GM12892 (cell line): ENCODE data around the gene OPHN1.
A peak's percentile ranks its signal among the peaks of the same experiment; 100 is the strongest.

Experiments
- DNase-seq: peaks from one replicate; pipeline ENCODE4 v3.0.0; 2011; ENCODE audit not compliant: insufficient read length
- FAIRE-seq: peaks from 2 replicates; lab custom pipeline; 2011; peaks lifted over from hg19 to GRCh38; lab: Jason Lieb, UNC
- POLR2A ChIP-seq: IDR thresholded peaks from 2 replicates; pipeline ENCODE4 v1.6.1; 2011; ENCODE audit warnings: low read depth, low read length, control low read depth
- POLR2AphosphoS5 ChIP-seq: IDR thresholded peaks from 2 replicates; pipeline ENCODE4 v1.6.1; 2011; ENCODE audit warnings: low read depth, low read length, control low read depth
- TAF1 ChIP-seq: IDR thresholded peaks from 2 replicates; pipeline ENCODE4 v1.6.1; 2011; ENCODE audit warnings: low read depth, mild to moderate bottlenecking, control low read depth, low read length, borderline replicate concordance

The OPHN1 gene

DNA sequence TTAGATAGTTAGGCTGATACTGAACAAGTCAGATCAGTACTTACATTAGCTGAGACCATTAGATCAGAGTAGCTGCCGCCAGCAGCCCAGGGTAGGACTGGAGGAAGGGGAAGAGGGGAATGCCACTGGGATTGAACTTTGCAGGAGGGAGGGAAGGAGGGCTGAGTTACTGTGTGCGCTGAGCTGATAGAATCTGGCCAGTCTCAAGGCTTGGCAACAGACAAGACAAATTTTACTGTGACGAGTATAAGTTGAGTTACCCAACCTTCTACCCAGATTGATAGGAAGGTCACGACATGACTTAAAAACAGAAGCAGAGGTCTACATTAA, 372.1 kb downstream of the OPHN1 start:
- DNase-seq, result no peak
- no peak for TF ChIP-seq TAF1
- no peak for TF ChIP-seq POLR2A
- no peak for TF ChIP-seq POLR2AphosphoS5
- no peak for FAIRE-seq

GRCh38 chrX:68060506-68061205, 372.6 kb downstream of the OPHN1 start:
- DNase-seq (no peak), FAIRE-seq (no peak)
- TF ChIP-seq TAF1 (no peak), POLR2AphosphoS5 (no peak), POLR2A (no peak)

- TF ChIP-seq TAF1, result no peak
- TF ChIP-seq POLR2A, result no peak
- TF ChIP-seq POLR2AphosphoS5, result no peak
- no peak for FAIRE-seq
- no peak for DNase-seq
These were observed 373.8 kb downstream of the OPHN1 start for GRCh38 chrX:68059469-68059868.

- no peak for FAIRE-seq
These were observed 383.8 kb downstream of the OPHN1 start for GRCh38 chrX:68049466-68049865.

GRCh38 chrX:68048774-68049173, 384.5 kb downstream of the OPHN1 start:
- FAIRE-seq (no peak), DNase-seq (no peak)
- TF ChIP-seq POLR2AphosphoS5 (no peak), TAF1 (no peak), POLR2A (no peak)

More at GRCh38 chrX:68049466-68049865, 383.8 kb downstream of the OPHN1 start:
- TF ChIP-seq TAF1 (no peak), POLR2AphosphoS5 (no peak), POLR2A (no peak)
- DNase-seq, result no peak

DNA sequence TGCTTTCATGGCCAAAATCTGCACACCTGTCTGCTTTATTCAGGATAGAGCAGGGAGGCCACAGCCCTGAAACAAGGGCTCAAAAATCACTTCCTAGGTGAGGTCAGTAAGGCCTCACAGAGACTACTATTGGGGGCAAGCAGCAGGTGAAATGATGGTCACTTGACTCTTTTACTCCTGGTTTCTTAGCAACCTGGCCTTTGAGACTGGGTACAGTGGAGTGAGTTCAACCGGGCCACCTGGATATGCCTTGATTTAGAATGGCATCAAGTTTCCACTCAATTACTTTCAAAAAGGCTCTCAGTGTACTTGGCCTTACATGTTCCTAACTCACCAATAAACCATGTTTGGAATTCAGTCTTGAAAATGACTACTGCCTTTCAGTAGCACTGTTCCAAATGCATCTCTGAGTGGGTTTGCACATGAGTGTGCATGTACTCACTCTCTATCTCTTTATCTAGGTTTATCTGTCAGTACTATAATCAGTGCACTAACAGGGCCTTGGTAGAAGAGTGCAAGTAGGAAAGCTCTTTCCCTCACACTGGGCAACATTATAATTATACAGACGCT, 388.2 kb downstream of the OPHN1 start:
- FAIRE-seq (no peak), DNase-seq (no peak)
- TF ChIP-seq TAF1 (no peak), POLR2AphosphoS5 (no peak), POLR2A (no peak)

DNA sequence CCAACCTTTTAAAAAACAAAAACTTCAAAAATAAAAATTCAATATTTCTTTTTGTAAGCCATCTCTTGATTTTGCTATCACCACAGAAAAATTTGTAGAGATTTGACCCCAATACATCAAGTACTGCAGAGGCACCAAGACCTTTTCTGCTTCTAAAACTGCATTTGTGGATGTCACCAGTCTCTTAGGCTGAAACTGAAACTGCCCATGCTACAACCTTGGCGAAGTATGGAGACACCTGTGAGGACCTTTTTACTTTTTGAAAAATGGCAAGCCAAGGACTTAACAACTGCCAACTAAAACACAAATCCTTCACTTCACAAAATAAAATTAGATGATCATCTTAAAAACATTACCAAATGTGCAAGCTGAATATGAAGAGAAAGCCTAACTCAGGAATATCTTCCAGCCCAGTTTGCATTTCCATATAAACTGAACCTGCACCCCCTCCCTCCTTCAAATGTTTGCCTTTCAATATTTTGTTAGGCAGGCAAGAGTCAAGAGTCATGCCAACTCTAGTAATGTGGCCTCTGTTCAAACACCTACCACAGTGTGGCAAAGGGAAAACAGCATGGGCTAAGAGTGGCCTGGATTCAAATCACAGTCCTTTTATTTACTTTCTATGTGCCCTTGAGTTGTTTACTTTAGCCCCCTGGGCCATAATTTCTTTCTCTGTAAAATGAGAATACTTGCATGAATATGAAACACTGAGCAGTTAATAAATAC, 389.4 kb downstream of the OPHN1 start:
- TF ChIP-seq POLR2AphosphoS5 (no peak), TAF1 (no peak), POLR2A (no peak)
- FAIRE-seq (no peak), DNase-seq (no peak)

DNA sequence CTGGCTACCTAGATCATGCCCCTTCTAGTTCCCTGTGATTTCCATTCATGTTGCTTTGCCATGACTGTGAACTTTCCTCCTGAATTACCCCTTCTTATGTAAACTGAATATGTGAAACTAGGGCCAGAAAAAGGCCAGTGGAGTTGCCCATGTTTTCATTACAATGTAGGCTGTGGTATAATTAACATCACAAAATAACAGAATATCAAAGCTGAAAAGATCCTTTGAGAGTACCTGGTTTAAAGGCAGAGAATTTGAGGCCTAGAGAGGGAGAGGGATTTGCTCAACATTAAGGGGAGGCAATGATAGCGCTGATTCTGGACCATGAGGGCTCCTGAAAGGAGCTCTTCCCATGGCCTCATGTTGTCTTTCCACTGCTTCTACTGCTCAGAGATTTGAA, 392.2 kb downstream of the OPHN1 start:
- DNase-seq, result no peak
- no peak for TF ChIP-seq POLR2AphosphoS5
- TF ChIP-seq TAF1, result no peak
- no peak for TF ChIP-seq POLR2A
- no peak for FAIRE-seq

GRCh38 chrX:68018248-68019203, 414.8 kb downstream of the OPHN1 start:
- FAIRE-seq (peak; percentile 61), DNase-seq (no peak)
- TF ChIP-seq POLR2A, result no peak
- TF ChIP-seq POLR2AphosphoS5, result no peak
- TF ChIP-seq TAF1, result no peak

DNA sequence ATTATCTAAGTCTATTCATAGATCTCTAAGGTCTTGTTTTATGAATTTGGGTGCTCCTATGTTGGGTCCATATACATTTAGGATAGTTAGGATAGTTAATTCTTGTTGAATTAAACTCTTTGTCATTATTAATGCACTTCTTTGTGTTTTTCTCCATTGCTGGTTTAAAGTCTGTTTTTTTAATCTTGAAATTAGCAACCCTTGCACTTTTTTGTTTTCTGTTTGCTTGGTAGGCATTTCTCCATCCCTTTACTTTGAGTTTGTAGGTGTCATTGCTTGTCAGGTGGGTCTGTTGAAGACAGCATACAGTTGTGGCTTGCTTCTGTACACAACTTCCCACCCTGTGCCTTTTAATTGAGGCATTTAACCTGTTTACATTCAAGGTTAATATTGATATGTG, 434.8 kb downstream of the OPHN1 start:
- no peak for DNase-seq
- TF ChIP-seq POLR2AphosphoS5 (no peak), POLR2A (no peak), TAF1 (no peak)
- FAIRE-seq, result no peak
